Uterus (tissue), 4 donors: Measurements from ENCODE around the gene PPP1R27. TPM values are rescaled to one million over a fixed set of nuclear protein-coding genes. Genes with fewer than 3 reads are reported as not detected.
A peak's percentile ranks its signal among the peaks of the same experiment; 100 is the strongest.

Experiments used
- DNase-seq, 2 donors: peaks; one replicate each; pipeline ENCODE4 v3.0.0-alpha.2; 2019 to 2020
- H3K27ac ChIP-seq, 2 donors: fragments of 200-600 bp; sonication (generic); 1 replicate in 1 of 2; 2 replicates in 1 of 2; pipeline ENCODE4 v1.5.1; 2016 to 2018
- H3K27me3 ChIP-seq, 2 donors: fragments of 200-600 bp; sonication (generic); one replicate each; pipeline ENCODE4 v1.5.1; 2018 to 2019; ENCODE audit warnings: control low read depth in 1 of 2
- H3K36me3 ChIP-seq, 2 donors: fragments of 200-600 bp; sonication (generic); one replicate each; pipeline ENCODE4 v1.5.1; 2019; ENCODE audit warnings: control low read depth in 1 of 2
- H3K4me1 ChIP-seq, 2 donors: fragments of 200-600 bp; sonication (generic); one replicate each; pipeline ENCODE4 v1.5.1; 2018 to 2019; ENCODE audit warnings: control low read depth in 1 of 2
- H3K4me3 ChIP-seq, 2 donors: fragments of 200-600 bp; sonication (generic); 1 replicate in 1 of 2; 2 replicates in 1 of 2; pipeline ENCODE4 v1.5.1; 2018 to 2019; ENCODE audit warnings: mild to moderate bottlenecking in 1 of 2
- H3K9me3 ChIP-seq, 2 donors: fragments of 200-600 bp; sonication (generic); one replicate each; pipeline ENCODE4 v1.5.1; 2019; ENCODE audit warnings: control low read depth in 1 of 2
- CTCF ChIP-seq, 4 experiments: fragments of 200-600 bp in 2 of 4; fragments of 450-650 bp in 2 of 4; sonication (generic) in 2 of 4; IDR thresholded peaks; one replicate each; pipeline ENCODE4 v1.5.1; 2016 to 2019; ENCODE audit warnings: antibody characterized with exemption in 4 of 4, mild to moderate bottlenecking in 2 of 4, moderate library complexity in 1 of 4
- POLR2A ChIP-seq, 2 donors: fragments of 450-650 bp; IDR thresholded peaks; one replicate each; pipeline ENCODE4 v1.6.1; 2016; ENCODE audit warnings: antibody characterized with exemption in 2 of 2, mild to moderate bottlenecking in 1 of 2, moderate library complexity in 1 of 2
- intact Hi-C: fragments of 100-400 bp; cut with DNase I; formaldehyde crosslinking; loops from one replicate; pipeline ENCODE4 v1.15.1; 2023; ENCODE audit warnings: low total_unique reads
- total RNA-seq, 4 donors: library from RNA; depleted of rRNA in 3 of 4; stranded (reverse); fragments of >200 nt in 3 of 4; gene quantifications; one replicate each; pipeline versions ENCODE4 v1.1.0 to v1.2.4, GENCODE V29; 2014 to 2023
- donor health status: DM: yes; HTN: yes; CAD: no.

Gene PPP1R27
- total RNA-seq, 4 donors from 2014 or later = 1.6 TPM; not detected in 3

GRCh38 chr17:81823820-81824550 is 10.9 kb downstream of the PPP1R27 start:
- H3K27ac ChIP-seq = no peak overlapping the region
- no peaks in the 10 kb centered on the region for H3K4me1 ChIP-seq
- no peak for DNase-seq
- TF ChIP-seq CTCF (IDR thresholded peaks at IDR 0.05) = no peak
- no peak for TF ChIP-seq POLR2A (IDR thresholded peaks at IDR 0.05)
- H3K4me3 ChIP-seq = no peak overlapping the region
- intact Hi-C loops = no loop called here
- no peaks in the 10 kb centered on the region for H3K36me3 ChIP-seq
- no peaks in the 10 kb centered on the region for H3K27me3 ChIP-seq
- no peaks in the 10 kb centered on the region for H3K9me3 ChIP-seq

GRCh38 chr17:81822996-81823819 is 11.6 kb downstream of the PPP1R27 start:
- TF ChIP-seq CTCF (IDR thresholded peaks at IDR 0.05) (no peak), POLR2A (IDR thresholded peaks at IDR 0.05) (no peak)
- Histone ChIP-seq H3K27me3 (no peaks in the 10 kb centered on the region), H3K4me1 (no peaks in the 10 kb centered on the region), H3K9me3 (no peaks in the 10 kb centered on the region), H3K36me3 (no peaks in the 10 kb centered on the region), H3K27ac (no peak overlapping the region), H3K4me3 (no peak overlapping the region)
- DNase-seq = no peak
- intact Hi-C loops = no loop called here

GRCh38 chr17:81822312-81822637 is 12.6 kb downstream of the PPP1R27 start:
- TF ChIP-seq POLR2A (IDR thresholded peaks at IDR 0.05) = no peak
- TF ChIP-seq CTCF (IDR thresholded peaks at IDR 0.05) = no peak
- intact Hi-C loops = no loop called here
- Histone ChIP-seq H3K4me3 (no peak overlapping the region), H3K9me3 (no peaks in the 10 kb centered on the region), H3K4me1 (no peaks in the 10 kb centered on the region), H3K36me3 (no peaks in the 10 kb centered on the region), H3K27me3 (no peaks in the 10 kb centered on the region), H3K27ac (no peak overlapping the region)
- no peak for DNase-seq

- TF ChIP-seq POLR2A (IDR thresholded peaks at IDR 0.05) (no peak), CTCF (IDR thresholded peaks at IDR 0.05) (peak; percentile 8 to 61 (median 34))
- no peaks in the 10 kb centered on the region for H3K27me3 ChIP-seq
- no peak overlapping the region for H3K4me3 ChIP-seq
- H3K9me3 ChIP-seq = no peaks in the 10 kb centered on the region
- H3K36me3 ChIP-seq = no peaks in the 10 kb centered on the region
- DNase-seq = peak; percentile 55 to 58
- intact Hi-C loops = no loop called here
- no peaks in the 10 kb centered on the region for H3K4me1 ChIP-seq
- H3K27ac ChIP-seq = no peak overlapping the region
These were observed 13.1 kb downstream of the PPP1R27 start for GRCh38 chr17:81821603-81822311.

GRCh38 chr17:81821147-81821546 is 13.7 kb downstream of the PPP1R27 start:
- intact Hi-C loops = no loop called here
- no peak for TF ChIP-seq POLR2A (IDR thresholded peaks at IDR 0.05)
- TF ChIP-seq CTCF (IDR thresholded peaks at IDR 0.05) = no peak
- Histone ChIP-seq H3K4me1 (no peaks in the 10 kb centered on the region), H3K36me3 (no peaks in the 10 kb centered on the region), H3K27ac (no peak overlapping the region), H3K27me3 (no peaks in the 10 kb centered on the region), H3K9me3 (no peaks in the 10 kb centered on the region), H3K4me3 (no peak overlapping the region)
- no peak for DNase-seq
